Upper lobe of left lung (tissue), 6 donors: ENCODE data around the gene XNDC1N. TPM values are rescaled to one million over a fixed set of nuclear protein-coding genes. Genes with fewer than 3 reads are reported as not detected.
"Not testable (repeated sequence)": the region's sequence is repeated elsewhere in the genome, so short reads cannot be mapped to it uniquely, and the experiment has no call there.

Experiments
- ATAC-seq, 2 donors: fragments of 200-7000 bp; cut with Tn5 transposase; one replicate each; pipeline ENCODE4 v1.9.1; 2022; ENCODE audit warnings: mild to moderate bottlenecking in 2 of 2, moderate library complexity in 2 of 2; ENCODE audit not compliant: low FRiP score in 2 of 2
- DNase-seq, 2 donors: peaks; one replicate each; pipeline ENCODE4 v3.0.0-alpha.2; 2019 to 2020
- H3K27ac ChIP-seq, 4 donors: fragments of 200-600 bp; sonication (generic); one replicate each; pipeline ENCODE4 v1.5.1; 2016 to 2019
- H3K27me3 ChIP-seq, 4 donors: fragments of 200-600 bp; sonication (generic); one replicate each; pipeline ENCODE4 v1.5.1; 2017 to 2019
- H3K36me3 ChIP-seq, 4 donors: fragments of 200-600 bp; sonication (generic); one replicate each; pipeline ENCODE4 v1.5.1; 2016 to 2019
- H3K4me1 ChIP-seq, 4 donors: fragments of 200-600 bp; sonication (generic); one replicate each; pipeline ENCODE4 v1.5.1; 2018 to 2019
- H3K4me3 ChIP-seq, 4 donors: fragments of 200-600 bp; sonication (generic); one replicate each; pipeline ENCODE4 v1.5.1; 2017 to 2019; ENCODE audit warnings: mild to moderate bottlenecking in 2 of 4, moderate library complexity in 1 of 4
- H3K9me3 ChIP-seq, 4 donors: fragments of 200-600 bp; sonication (generic); one replicate each; pipeline ENCODE4 v1.5.1; 2018 to 2019
- EP300 ChIP-seq, 4 donors: sonication (generic); formaldehyde crosslinking; IDR thresholded peaks; one replicate each; pipeline ENCODE4 v1.5.1; 2017; ENCODE audit warnings: antibody characterized with exemption in 4 of 4, control low read depth in 2 of 4
- POLR2A ChIP-seq, 4 donors: fragments of 450-650 bp; IDR thresholded peaks; one replicate each; pipeline ENCODE4 v1.5.1; 2016 to 2017; ENCODE audit warnings: antibody characterized with exemption in 4 of 4, mild to moderate bottlenecking in 2 of 4
- POLR2AphosphoS5 ChIP-seq, 2 donors: sonication (generic); formaldehyde crosslinking; IDR thresholded peaks; one replicate each; pipeline ENCODE4 v1.5.1; 2017; ENCODE audit warnings: antibody characterized with exemption in 2 of 2
- WGBS, 2 donors: methylation state at CpG; one replicate each; pipeline ENCODE4 v1.1.5; 2017 to 2018; 5-methylcytosine and 5-hydroxymethylcytosine counted together
- total RNA-seq, 6 donors: library from RNA; depleted of rRNA in 4 of 6; stranded (reverse); fragments of >200 nt in 4 of 6; gene quantifications; one replicate each; pipeline versions ENCODE4 v1.1.0 to v1.2.1, GENCODE V29; 2016 to 2021
- TF ChIP-seq, protein P1 (sequence below), 6 experiments: fragments of 450-650 bp in 4 of 6; fragments of 200-600 bp in 2 of 6; sonication (generic) in 2 of 6; IDR thresholded peaks; one replicate each; pipeline ENCODE4 v1.5.1; 2016 to 2019; ENCODE audit warnings: antibody characterized with exemption in 6 of 6
- donor health status: DM: no; HTN: no; CAD: no; lungs with moderate emphysema.
- donor health status: DM: no; HTN: yes; CAD: no; lungs with severe emphysema.

XNDC1N gene
- total RNA-seq, 6 donors from 2014 or later: 5.6 to 14.7 (median 7.0) TPM

DNA sequence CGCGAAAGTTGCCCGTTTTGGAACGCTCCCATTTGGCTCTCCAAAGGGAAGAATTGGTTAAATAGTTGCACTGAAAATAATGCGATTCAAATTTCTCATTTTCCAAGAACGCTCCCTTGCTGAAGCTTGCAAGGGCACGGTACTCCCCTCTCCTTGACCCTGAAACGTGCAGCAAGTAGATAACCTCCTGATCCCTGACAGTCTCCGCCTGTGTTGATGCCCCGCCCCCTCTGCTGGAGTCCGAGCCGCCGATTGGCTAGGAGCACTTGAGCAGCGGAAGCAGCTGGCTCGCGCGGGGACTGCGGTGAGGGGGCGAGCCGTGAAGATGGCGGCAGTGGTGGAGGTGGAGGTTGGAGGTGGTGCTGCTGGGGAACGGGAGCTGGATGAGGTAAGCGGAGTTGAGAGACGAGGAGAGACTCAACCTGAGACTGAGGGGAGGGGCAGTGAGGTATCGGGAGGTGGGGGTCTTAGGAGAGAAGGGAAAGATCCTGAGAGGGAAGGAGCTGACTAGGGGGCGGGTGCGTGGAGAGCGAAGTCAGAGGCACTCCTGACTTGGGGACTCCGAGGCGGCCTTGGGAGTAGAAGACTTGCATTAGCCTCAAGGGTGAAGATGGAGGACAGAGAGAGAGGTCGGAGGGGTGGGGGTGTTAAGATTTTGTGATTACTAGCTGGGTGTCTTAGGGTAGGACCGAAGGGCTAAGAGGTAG is 496 bp upstream of the XNDC1N start, which contains the start of gene RNF121:
Gene RNF121 (plus strand): TSS at position 310 of the 707 bp plus-strand sequence. CDS start 16 bp downstream, at position 326.
- ATAC-seq (peak; percentile 99 to 100), DNase-seq (peak; percentile 97 to 98)
- Histone ChIP-seq H3K36me3 (peaks cover 0 to 7% (median 0%) of the 10 kb centered on the region in 4 donors), H3K9me3 (no peaks in the 10 kb centered on the region), H3K4me1 (peaks cover 22 to 36% (median 23%) of the 10 kb centered on the region in 4 donors), H3K27me3 (no peaks in the 10 kb centered on the region), H3K27ac (peak within 1 kb of the TSS; percentile 90 to 95 (median 93)), H3K4me3 (peak within 1 kb of the TSS; percentile 79 to 97 (median 90))
- TF ChIP-seq POLR2A (IDR thresholded peaks at IDR 0.05): peak in 1 of 4 donors; percentile 67
- TF ChIP-seq, protein P1, sequence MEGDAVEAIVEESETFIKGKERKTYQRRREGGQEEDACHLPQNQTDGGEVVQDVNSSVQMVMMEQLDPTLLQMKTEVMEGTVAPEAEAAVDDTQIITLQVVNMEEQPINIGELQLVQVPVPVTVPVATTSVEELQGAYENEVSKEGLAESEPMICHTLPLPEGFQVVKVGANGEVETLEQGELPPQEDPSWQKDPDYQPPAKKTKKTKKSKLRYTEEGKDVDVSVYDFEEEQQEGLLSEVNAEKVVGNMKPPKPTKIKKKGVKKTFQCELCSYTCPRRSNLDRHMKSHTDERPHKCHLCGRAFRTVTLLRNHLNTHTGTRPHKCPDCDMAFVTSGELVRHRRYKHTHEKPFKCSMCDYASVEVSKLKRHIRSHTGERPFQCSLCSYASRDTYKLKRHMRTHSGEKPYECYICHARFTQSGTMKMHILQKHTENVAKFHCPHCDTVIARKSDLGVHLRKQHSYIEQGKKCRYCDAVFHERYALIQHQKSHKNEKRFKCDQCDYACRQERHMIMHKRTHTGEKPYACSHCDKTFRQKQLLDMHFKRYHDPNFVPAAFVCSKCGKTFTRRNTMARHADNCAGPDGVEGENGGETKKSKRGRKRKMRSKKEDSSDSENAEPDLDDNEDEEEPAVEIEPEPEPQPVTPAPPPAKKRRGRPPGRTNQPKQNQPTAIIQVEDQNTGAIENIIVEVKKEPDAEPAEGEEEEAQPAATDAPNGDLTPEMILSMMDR (IDR thresholded peaks at IDR 0.05): peak in 2 of 6 experiments; percentile 6 to 9
- peak; percentile 42 to 59 for TF ChIP-seq POLR2AphosphoS5 (IDR thresholded peaks at IDR 0.05)
- no peak for TF ChIP-seq EP300 (IDR thresholded peaks at IDR 0.05)
- WGBS, 2 donors: 0 to 1% methylated on average over 24 to 32 of the region's 32 CpGs

DNA sequence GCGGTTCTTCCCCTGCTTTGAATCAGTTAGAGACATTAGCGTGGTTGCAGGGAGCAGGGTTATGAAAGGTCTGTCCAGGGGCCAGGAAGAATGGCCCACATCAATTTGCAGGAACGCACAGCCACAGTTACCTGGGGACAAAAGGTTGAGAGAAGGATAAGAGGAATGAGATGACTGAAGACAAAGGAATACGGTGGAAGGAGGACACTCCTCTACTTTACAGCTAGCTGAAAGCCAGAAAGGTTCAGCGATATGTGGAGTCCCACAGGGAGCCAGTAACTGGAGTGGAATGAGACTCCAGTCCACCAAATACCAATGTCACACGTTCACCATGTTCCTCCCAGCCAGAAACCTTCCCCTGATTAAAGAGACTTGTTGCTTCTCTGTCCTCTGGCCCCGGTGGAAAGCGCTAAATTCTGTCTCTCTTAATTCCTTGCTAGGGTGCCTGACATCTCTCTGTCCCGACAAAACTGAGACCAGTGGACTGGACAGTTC is 10.7 kb downstream of the XNDC1N start:
- Histone ChIP-seq H3K27ac (no peak overlapping the region), H3K9me3 (no peaks in the 10 kb centered on the region), H3K4me1 (no peaks in the 10 kb centered on the region), H3K36me3 (peaks cover 4 to 58% (median 24%) of the 10 kb centered on the region in 4 donors), H3K27me3 (no peaks in the 10 kb centered on the region), H3K4me3 (no peak overlapping the region)
- 89 to 95% methylated on average over 9 of the region's 9 CpGs for WGBS, 2 donors
- ATAC-seq: no peak
- DNase-seq: no peak
- TF ChIP-seq POLR2AphosphoS5 (IDR thresholded peaks at IDR 0.05) (no peak), POLR2A (IDR thresholded peaks at IDR 0.05) (no peak), EP300 (IDR thresholded peaks at IDR 0.05) (no peak)
- TF ChIP-seq, protein P1 (IDR thresholded peaks at IDR 0.05): no peak

DNA sequence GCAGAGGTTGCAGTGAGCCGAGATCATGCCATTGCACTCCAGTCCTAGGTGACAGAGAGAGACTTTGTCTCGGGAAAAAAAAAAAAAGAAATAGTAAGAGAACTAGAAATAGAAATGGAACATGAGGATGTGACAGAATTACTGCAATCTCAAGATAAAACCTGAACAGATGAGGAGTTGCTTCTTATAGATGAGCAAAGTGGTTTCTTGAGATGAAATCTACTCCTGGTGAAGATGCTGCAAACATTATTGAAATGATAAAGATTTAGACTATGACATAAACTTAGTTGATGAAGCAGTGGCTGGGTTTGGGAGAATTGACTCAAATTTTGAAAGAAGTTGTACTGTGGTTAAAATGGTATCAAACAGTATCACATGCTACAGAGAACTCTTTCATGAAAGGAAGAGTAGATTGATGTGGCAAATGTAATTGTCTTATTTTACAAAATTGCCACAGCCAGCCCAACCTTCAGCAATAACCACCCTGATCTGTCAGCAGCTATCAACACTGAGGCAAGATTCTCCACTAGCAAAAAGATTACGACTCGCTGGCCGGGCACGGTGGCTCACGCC is 13.7 kb downstream of the XNDC1N start:
- no peaks in the 10 kb centered on the region for H3K9me3 ChIP-seq
- no peak for ATAC-seq
- TF ChIP-seq POLR2AphosphoS5 (IDR thresholded peaks at IDR 0.05) (no peak), POLR2A (IDR thresholded peaks at IDR 0.05) (no peak), EP300 (IDR thresholded peaks at IDR 0.05) (no peak)
- TF ChIP-seq, protein P1 (IDR thresholded peaks at IDR 0.05): no peak
- 94 to 95% methylated on average over 7 of the region's 7 CpGs for WGBS, 2 donors
- H3K27me3 ChIP-seq: no peaks in the 10 kb centered on the region
- H3K4me1 ChIP-seq: no peaks in the 10 kb centered on the region
- no peak overlapping the region for H3K4me3 ChIP-seq
- peaks cover 4 to 72% (median 28%) of the 10 kb centered on the region in 4 donors for H3K36me3 ChIP-seq
- no peak overlapping the region for H3K27ac ChIP-seq
- DNase-seq: no peak

DNA sequence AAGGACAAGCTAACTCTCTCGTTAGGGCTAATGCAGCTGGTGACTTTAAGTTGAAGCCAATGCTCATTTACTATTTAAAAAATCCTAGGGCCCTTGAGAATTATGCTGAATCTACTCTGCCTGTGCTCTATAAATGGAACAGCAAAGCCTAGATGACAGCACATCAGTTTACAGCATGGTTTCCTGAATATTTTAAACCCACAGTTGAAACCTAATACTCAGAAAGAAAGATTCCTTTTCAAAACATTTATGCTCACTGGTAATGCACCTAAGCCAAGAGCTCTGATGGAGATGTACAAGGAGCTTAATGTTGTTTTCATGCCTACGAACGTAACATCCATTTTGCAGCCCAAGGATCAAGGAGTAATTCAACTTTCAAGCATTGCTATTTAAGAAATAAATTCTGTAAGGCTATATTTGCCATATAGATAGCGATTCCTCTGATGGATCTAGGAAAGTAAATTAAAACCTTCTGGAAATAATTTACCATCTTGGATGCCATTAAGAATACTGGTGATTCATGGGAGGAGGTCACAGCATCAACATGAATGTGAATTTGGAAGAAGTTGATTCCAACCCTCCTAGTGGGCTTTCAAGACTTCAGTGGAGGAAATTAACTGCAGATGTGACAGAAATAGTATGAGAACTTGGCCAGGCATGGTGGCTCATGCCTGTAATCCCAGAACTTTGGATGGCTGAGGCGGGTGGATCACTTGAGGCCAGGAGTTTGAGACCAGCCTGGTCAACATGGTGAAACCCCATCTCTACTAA is 14.5 kb downstream of the XNDC1N start:
- DNase-seq (no peak), ATAC-seq (no peak)
- Histone ChIP-seq H3K27ac (no peak overlapping the region), H3K36me3 (peaks cover 4 to 72% (median 28%) of the 10 kb centered on the region in 4 donors), H3K9me3 (no peaks in the 10 kb centered on the region), H3K4me3 (no peak overlapping the region), H3K4me1 (no peaks in the 10 kb centered on the region), H3K27me3 (no peaks in the 10 kb centered on the region)
- TF ChIP-seq, protein P1 (IDR thresholded peaks at IDR 0.05): no peak
- TF ChIP-seq POLR2A (IDR thresholded peaks at IDR 0.05) (no peak), EP300 (IDR thresholded peaks at IDR 0.05) (no peak), POLR2AphosphoS5 (IDR thresholded peaks at IDR 0.05) (no peak)
- 96% methylated on average over 5 of the region's 5 CpGs for WGBS, 2 donors

DNA sequence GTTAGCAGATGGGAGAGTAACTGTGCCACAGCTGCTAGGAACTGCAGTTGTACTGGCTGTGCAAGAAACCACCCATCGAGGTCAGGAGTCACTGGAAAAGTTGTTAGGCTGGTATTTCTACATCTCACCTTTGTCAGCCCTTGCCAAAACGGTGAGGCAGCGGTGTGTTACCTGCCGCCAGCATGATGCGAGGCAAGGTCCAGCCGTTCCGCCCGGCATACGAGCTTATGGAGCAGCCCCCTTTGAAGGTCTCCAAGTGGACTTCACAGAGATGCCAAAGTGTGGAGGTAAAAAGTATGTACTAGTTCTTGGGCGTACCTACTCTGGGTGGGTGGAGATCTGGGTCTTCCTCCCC is 16.4 kb downstream of the XNDC1N start:
- H3K27me3 ChIP-seq, DNase-seq, ATAC-seq, H3K4me1 ChIP-seq, H3K4me3 ChIP-seq, H3K9me3 ChIP-seq, H3K27ac ChIP-seq: not testable (repeated sequence)
- peaks cover 4 to 57% (median 25%) of the 10 kb centered on the region in 4 donors for H3K36me3 ChIP-seq
- 90 to 91% methylated on average over 9 to 10 of the region's 10 CpGs for WGBS, 2 donors

DNA sequence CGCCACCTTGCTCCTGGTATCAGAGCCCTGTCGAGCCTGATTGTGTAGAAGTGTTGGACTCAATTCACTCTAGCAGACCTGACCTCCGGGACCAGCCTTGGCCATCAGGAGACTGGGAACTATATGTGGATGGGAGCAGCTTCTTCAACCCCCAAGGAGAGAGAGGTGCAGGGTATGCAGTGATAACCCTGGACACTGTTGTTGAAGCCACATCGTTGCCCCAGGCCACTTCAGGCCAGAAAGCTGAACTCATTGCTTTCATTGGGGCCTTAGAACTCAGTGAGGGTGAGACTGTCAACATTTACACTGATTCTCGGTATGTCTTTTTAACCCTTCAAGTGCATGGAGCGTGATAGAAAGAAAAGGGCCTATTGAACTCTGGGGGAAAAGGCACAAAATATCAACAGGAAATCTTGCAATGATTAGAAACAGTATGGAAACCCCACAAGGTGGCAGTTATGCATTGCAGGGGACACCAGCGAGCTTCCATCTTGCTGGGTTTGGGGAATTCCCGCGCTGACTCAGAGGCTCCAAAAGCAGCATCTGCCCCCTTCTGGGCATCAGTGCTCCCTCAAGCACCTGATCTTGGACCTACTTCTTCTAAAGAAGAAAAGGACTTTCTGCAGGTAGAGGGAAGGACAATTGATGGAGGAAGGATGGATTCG is 16.9 kb downstream of the XNDC1N start:
- not testable (repeated sequence) for H3K4me3 ChIP-seq, DNase-seq, H3K27ac ChIP-seq, H3K4me1 ChIP-seq, H3K9me3 ChIP-seq, H3K27me3 ChIP-seq, ATAC-seq
- WGBS, 2 donors: 81 to 86% methylated on average over 9 to 10 of the region's 10 CpGs
- peaks cover 4 to 52% (median 25%) of the 10 kb centered on the region in 4 donors for H3K36me3 ChIP-seq

DNA sequence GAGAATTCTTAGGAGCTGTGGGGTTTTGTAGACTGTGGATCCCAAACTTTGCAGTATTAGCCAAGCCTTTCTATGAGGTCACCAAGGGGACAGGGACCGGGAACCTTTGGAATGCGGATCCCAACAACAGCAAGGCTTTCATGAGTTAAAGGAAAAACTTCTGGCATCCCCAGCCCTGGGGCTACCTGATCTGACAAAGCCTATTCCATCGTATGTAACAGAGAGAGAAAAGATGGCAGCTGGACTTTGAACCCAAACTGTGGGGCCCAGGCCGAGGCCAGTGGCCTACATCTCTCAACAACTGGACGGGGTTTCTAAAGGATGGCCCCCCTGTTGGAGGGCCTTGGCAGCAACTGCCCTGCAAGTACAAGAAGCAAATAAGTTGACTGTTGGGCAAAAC is 17.6 kb downstream of the XNDC1N start:
- not testable (repeated sequence) for ATAC-seq, H3K4me3 ChIP-seq, H3K9me3 ChIP-seq, H3K4me1 ChIP-seq, H3K27me3 ChIP-seq, DNase-seq, H3K27ac ChIP-seq
- peaks cover 4 to 47% (median 22%) of the 10 kb centered on the region in 4 donors for H3K36me3 ChIP-seq
- 90 to 94% methylated on average over 5 of the region's 5 CpGs for WGBS, 2 donors
